ENCODE measurements around the gene SNRNP35. TPM values are rescaled to one million over a fixed set of nuclear protein-coding genes. Genes with fewer than 3 reads are reported as not detected.

SNRNP35 gene
- total RNA-seq, 4 donors from 2014 or later, result 22.6 to 40.4 (median 23.5) TPM

Other genes starting within 250 kb of the SNRNP35 start
- 10 to 100 TPM in 3 of 4 donors, 1 to 10 TPM in 1; 8.5 to 35.4 (median 12.7) TPM for gene MPHOSPH9, start 225.0 kb upstream of the SNRNP35 start, total RNA-seq
- 10 to 100 TPM in 1 of 4 donors, 1 to 10 TPM in 3; 4.7 to 14.1 (median 5.6) TPM for gene MTRFR, start 224.7 kb upstream of the SNRNP35 start, total RNA-seq
- gene CDK2AP1, start 186.3 kb upstream of the SNRNP35 start, total RNA-seq, result 10 to 100 TPM; 34.2 to 65.7 (median 60.2) TPM
- 10 to 100 TPM; 26.6 to 29.9 (median 28.8) TPM for gene SBNO1, start 93.3 kb upstream of the SNRNP35 start, total RNA-seq
- 10 to 100 TPM; 13.4 to 25.8 (median 21.9) TPM for gene KMT5A, start 74.0 kb upstream of the SNRNP35 start, total RNA-seq
- 1 to 10 TPM; 1.2 to 2.0 (median 1.7) TPM for gene RILPL2, start 21.5 kb upstream of the SNRNP35 start, total RNA-seq
- gene RILPL1, start 75.6 kb downstream of the SNRNP35 start, total RNA-seq, result 10 to 100 TPM; 33.4 to 65.3 (median 40.6) TPM
- gene TMED2, start 126.4 kb downstream of the SNRNP35 start, total RNA-seq, result 100 to 1,000 TPM; 115 to 177 (median 146) TPM
- gene DDX55, start 144.0 kb downstream of the SNRNP35 start, total RNA-seq, result 1 to 10 TPM; 6.2 to 9.4 (median 7.4) TPM
- 100 to 1,000 TPM in 3 of 4 donors, 10 to 100 TPM in 1; 84.5 to 118 (median 112) TPM for gene EIF2B1, start 175.5 kb downstream of the SNRNP35 start, total RNA-seq
- gene GTF2H3, start 175.7 kb downstream of the SNRNP35 start, total RNA-seq, result 10 to 100 TPM; 11.5 to 14.3 (median 12.3) TPM
- 1 to 10 TPM; 1.2 to 5.0 (median 1.6) TPM for gene TCTN2, start 213.0 kb downstream of the SNRNP35 start, total RNA-seq